BJ (cell line): ENCODE data around the gene C1orf141. TPM values are rescaled to one million over a fixed set of nuclear protein-coding genes. Genes with fewer than 3 reads are reported as not detected.

ENCODE experiments used
- CTCF ChIA-PET: fragments of 350-600 bp; formaldehyde crosslinking; extraction: SDS; loops from one replicate; lab custom pipeline; 2021; ENCODE audit warnings: antibody characterized with exemption, inconsistent platforms; lab: Yijun Ruan, JAX
- POLR2A ChIA-PET: fragments of 300-600 bp; sonication (Branson Sonifier 250); formaldehyde crosslinking; extraction: SDS; loops from one replicate; lab custom pipeline; 2021; ENCODE audit warnings: antibody characterized with exemption; lab: Charles Lee
- DNase-seq: peaks from one replicate; pipeline ENCODE4 v3.0.0-alpha.2; 2011; ENCODE audit warnings: low read depth
- H3K27me3 ChIP-seq: 2 replicates; pipeline ENCODE4 v1.6.0; 2011; ENCODE audit warnings: low read length; ENCODE audit not compliant: control insufficient read depth, insufficient read depth
- H3K36me3 ChIP-seq: 2 replicates; pipeline ENCODE4 v1.5.1; 2011; ENCODE audit warnings: low read length; ENCODE audit not compliant: control insufficient read depth, insufficient read depth
- H3K4me3 ChIP-seq: 2 replicates; pipeline ENCODE4 v1.5.1; 2011; ENCODE audit warnings: low read depth, mild to moderate bottlenecking, control low read depth, low read length
- polyA plus RNA-seq: library from polyadenylated mRNA; depleted of rRNA; stranded (reverse); fragments of >200 nt; gene quantifications from 2 replicates; pipeline ENCODE4 v1.2.3, GENCODE V29; 2011
- TF ChIP-seq, protein P1 (sequence below): IDR thresholded peaks from 2 replicates; pipeline ENCODE4 v1.5.1; 2011; ENCODE audit warnings: low read depth, mild to moderate bottlenecking, control low read depth, inconsistent platforms, low read length, moderate library complexity; ENCODE audit not compliant: insufficient read depth

The C1orf141 gene
- polyA plus RNA-seq, 1 experiment: not detected

GRCh38 chr1:67126974-67127373 is 7.8 kb downstream of the C1orf141 start:
- no peaks in the 10 kb centered on the region for H3K36me3 ChIP-seq
- no peak for DNase-seq
- H3K27me3 ChIP-seq: no peaks in the 10 kb centered on the region
- POLR2A ChIA-PET: no interaction called here
- no peak overlapping the region for H3K4me3 ChIP-seq
- TF ChIP-seq, protein P1, sequence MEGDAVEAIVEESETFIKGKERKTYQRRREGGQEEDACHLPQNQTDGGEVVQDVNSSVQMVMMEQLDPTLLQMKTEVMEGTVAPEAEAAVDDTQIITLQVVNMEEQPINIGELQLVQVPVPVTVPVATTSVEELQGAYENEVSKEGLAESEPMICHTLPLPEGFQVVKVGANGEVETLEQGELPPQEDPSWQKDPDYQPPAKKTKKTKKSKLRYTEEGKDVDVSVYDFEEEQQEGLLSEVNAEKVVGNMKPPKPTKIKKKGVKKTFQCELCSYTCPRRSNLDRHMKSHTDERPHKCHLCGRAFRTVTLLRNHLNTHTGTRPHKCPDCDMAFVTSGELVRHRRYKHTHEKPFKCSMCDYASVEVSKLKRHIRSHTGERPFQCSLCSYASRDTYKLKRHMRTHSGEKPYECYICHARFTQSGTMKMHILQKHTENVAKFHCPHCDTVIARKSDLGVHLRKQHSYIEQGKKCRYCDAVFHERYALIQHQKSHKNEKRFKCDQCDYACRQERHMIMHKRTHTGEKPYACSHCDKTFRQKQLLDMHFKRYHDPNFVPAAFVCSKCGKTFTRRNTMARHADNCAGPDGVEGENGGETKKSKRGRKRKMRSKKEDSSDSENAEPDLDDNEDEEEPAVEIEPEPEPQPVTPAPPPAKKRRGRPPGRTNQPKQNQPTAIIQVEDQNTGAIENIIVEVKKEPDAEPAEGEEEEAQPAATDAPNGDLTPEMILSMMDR: no peak
- CTCF ChIA-PET: interaction anchor here (1.4 kb wide), 1 partner anchor 17 kb away, joined by 3 read pairs; no protein-coding TSS in a partner anchor

DNA sequence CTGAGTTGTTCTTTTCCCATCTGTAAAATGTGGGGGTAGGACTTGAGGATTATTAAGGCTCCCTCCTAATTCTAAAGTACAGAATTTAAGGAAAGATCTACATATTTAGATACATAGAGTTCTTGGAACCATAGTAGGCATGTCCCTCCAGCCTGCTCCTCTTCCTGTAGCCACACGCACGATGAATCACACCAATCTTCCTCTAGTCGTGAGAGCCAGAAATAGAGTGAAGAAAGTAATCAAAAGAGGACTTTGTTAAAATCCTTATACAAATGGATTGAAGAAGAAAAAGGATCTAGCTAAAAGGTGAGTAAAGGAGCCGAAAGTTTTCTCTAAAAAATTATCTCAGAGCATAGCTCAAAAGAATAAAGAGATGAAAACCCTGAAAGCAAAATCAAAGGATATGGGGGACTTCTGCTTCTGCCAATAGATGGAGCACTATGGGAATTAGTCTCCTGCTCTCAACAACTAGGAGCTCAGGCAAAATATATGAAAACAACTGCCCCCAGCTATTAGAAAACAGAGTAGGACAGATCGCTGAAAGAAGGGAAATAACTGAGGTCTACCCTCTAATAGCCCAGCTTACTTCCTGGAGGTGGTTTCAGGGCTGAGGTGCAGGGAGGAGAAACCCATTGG is 8.5 kb downstream of the C1orf141 start:
- DNase-seq: no peak
- TF ChIP-seq, protein P1: no peak
- Histone ChIP-seq H3K27me3 (no peaks in the 10 kb centered on the region), H3K4me3 (no peak overlapping the region), H3K36me3 (no peaks in the 10 kb centered on the region)
- ChIA-PET POLR2A (no interaction called here), CTCF (interaction anchor here (1.4 kb wide), 1 partner anchor 18 kb away, joined by 3 read pairs; no protein-coding TSS in a partner anchor)

GRCh38 chr1:67124455-67124854 is 10.3 kb downstream of the C1orf141 start:
- CTCF ChIA-PET: no interaction called here
- POLR2A ChIA-PET: no interaction called here
- no peaks in the 10 kb centered on the region for H3K36me3 ChIP-seq
- TF ChIP-seq, protein P1: no peak
- DNase-seq: no peak
- H3K27me3 ChIP-seq: no peaks in the 10 kb centered on the region
- no peak overlapping the region for H3K4me3 ChIP-seq

DNA sequence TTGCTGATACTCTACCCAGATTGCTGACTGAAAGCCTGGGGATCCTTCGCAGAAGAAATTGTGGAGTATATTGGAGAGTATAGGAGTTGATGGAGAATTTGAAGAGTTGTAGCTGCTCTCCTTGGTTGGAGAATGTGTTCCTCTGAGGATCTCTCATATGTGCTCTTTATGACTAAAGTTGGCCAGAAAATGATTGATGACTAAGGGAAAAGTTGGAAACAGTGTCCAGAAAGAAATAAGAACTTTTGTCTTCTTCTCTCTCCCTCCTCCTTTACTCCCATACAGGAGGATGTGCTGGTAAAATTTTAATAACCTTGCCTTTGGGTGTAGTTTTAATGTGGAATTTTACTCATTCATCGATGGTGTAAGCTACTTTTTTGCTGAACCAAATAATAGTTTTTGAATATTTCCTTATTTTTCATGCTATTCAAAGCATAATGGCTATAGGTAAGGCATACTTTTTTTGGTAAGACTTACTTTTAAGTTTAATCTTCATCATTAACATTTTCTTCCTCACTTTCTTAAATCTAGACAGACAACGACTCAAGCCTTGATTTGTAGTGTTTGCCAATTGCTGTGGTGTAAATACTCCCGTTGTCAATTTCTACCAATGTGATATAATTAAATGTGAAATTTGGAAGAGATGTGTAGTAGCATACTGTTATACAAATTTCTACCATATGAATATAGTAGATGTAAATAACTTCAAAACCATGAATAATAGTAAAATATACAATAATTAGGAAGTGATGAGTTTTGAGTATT is 13.7 kb downstream of the C1orf141 start:
- TF ChIP-seq, protein P1: no peak
- no peaks in the 10 kb centered on the region for H3K36me3 ChIP-seq
- DNase-seq: no peak
- CTCF ChIA-PET: interaction anchor here (1.5 kb wide), 1 partner anchor 10 kb away, joined by 4 read pairs; no protein-coding TSS in a partner anchor
- POLR2A ChIA-PET: no interaction called here
- H3K4me3 ChIP-seq: no peak overlapping the region
- no peaks in the 10 kb centered on the region for H3K27me3 ChIP-seq

DNA sequence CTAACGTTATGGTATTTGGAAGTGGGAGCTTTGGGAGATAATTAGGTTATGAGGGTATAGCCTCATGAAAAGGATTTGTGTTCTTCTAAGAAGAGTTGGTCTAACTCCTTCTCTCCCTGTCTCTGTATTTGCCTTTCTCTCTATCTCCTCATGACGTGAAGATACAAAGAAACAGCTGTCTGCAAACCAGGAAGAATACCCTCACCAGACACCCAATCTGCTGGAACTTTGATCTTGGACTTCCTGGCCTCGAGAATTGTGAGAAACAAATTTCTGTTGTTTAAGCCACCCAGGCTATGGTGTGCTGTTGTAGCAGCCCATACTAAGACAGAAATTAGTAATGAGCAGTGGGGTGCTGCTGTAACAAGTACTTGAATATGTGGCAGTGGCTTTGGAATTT is 16.1 kb downstream of the C1orf141 start:
- TF ChIP-seq, protein P1: no peak
- ChIA-PET CTCF (no interaction called here), POLR2A (no interaction called here)
- Histone ChIP-seq H3K36me3 (no peaks in the 10 kb centered on the region), H3K4me3 (no peak overlapping the region), H3K27me3 (no peaks in the 10 kb centered on the region)
- DNase-seq: no peak
